GM18499 (cell line): ENCODE data around the gene EML6.

ENCODE experiments used
- ATAC-seq: cut with Tn5 transposase; IDR thresholded peaks from one replicate; pipeline ENCODE4 v1.9.1; 2021; ENCODE audit warnings: moderate number of reproducible peaks; ENCODE audit not compliant: insufficient read depth, unreplicated experiment

Gene EML6

GRCh38 chr2:54957321-54957999, 234.0 kb downstream of the EML6 start:
- no peak for ATAC-seq

- ATAC-seq, result no peak
Observed at GRCh38 chr2:54958717-54959371, 235.4 kb downstream of the EML6 start.

- no peak for ATAC-seq
Observed at GRCh38 chr2:54960164-54960563, 236.7 kb downstream of the EML6 start.

- ATAC-seq, result no peak
Observed at GRCh38 chr2:54962511-54962910, 239.0 kb downstream of the EML6 start.

GRCh38 chr2:54962935-54963440, 239.5 kb downstream of the EML6 start:
- ATAC-seq, result no peak

GRCh38 chr2:54963476-54963875, 240.0 kb downstream of the EML6 start:
- ATAC-seq, result no peak

GRCh38 chr2:54964271-54964670, 240.8 kb downstream of the EML6 start:
- ATAC-seq, result no peak

GRCh38 chr2:54964816-54965215, 241.4 kb downstream of the EML6 start:
- no peak for ATAC-seq

GRCh38 chr2:54965425-54965824, 242.0 kb downstream of the EML6 start:
- ATAC-seq, result no peak

GRCh38 chr2:54966165-54966832, 242.8 kb downstream of the EML6 start:
- no peak for ATAC-seq

- ATAC-seq, result no peak
Observed at GRCh38 chr2:54966837-54967236, 243.4 kb downstream of the EML6 start.

GRCh38 chr2:54967269-54967668, 243.8 kb downstream of the EML6 start:
- no peak for ATAC-seq

- no peak for ATAC-seq
Observed at GRCh38 chr2:54967759-54968365, 244.4 kb downstream of the EML6 start.

GRCh38 chr2:54968561-54969218, 245.2 kb downstream of the EML6 start:
- ATAC-seq, result no peak

- ATAC-seq, result no peak
Observed at GRCh38 chr2:54969295-54969939, 246.0 kb downstream of the EML6 start.

GRCh38 chr2:54969940-54970338, 246.5 kb downstream of the EML6 start:
- no peak for ATAC-seq

- ATAC-seq, result no peak
Observed at GRCh38 chr2:54975175-54975574, 251.7 kb downstream of the EML6 start.

GRCh38 chr2:54975598-54976492, 252.4 kb downstream of the EML6 start:
- ATAC-seq, result no peak

GRCh38 chr2:54977149-54977548, 253.7 kb downstream of the EML6 start:
- no peak for ATAC-seq
